GM18526 (cell line): ENCODE measurements around the gene ABCC1.

Experiments
- POLR2A ChIP-seq: IDR thresholded peaks from 3 replicates; pipeline ENCODE4 v1.6.1; 2011; ENCODE audit not compliant: insufficient read length; ENCODE audit errors: extremely low read depth

Gene ABCC1

GRCh38 chr16:16032271-16032979 is 83.0 kb downstream of the ABCC1 start:
- TF ChIP-seq POLR2A, result no peak

DNA sequence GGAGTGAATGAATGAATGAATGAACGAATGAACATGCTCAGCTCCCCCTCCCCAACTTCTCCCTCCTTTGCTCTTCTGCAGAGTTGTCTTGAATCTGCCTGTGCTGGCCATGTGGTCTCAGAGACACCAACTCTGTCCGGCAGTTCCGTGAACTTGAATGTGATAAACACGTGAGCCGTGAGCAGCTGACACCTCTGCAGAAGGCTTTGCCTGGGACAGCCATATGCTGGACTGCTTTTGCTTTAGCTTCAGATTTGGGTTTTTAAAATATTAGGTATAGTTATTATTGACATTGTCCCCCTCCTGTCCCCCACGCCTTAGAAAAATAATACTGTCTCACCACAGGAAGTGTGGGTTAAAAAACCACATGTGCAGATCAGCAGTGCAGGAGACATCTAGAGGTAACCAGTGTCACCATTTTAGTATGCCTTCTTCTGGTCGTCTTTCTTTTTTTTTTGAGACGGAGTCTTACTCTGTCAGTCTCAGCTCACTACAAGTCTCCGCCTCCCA is 83.8 kb downstream of the ABCC1 start:
- no peak for TF ChIP-seq POLR2A

GRCh38 chr16:16036359-16036792 is 87.0 kb downstream of the ABCC1 start:
- no peak for TF ChIP-seq POLR2A

DNA sequence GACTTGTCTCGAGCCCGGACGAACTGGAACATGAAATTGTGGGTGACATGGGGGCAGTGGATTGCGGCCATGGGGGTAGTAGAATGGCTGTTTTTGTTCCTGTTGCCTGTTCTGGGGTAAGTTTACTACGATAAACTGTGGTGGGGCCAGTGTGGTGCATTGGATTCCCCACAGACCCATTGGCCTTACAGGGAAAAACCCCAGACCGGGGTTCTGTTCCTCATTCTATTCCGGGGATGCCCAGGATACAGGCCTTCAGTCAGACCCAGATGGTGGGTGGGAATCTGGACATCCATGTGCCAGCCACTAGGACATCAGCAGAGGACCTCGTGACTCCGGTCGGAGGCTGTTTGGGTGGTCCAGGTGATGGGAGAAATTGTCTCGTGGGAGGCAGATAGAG is 88.1 kb downstream of the ABCC1 start:
- TF ChIP-seq POLR2A, result no peak

GRCh38 chr16:16037970-16038369 is 88.6 kb downstream of the ABCC1 start:
- no peak for TF ChIP-seq POLR2A

- TF ChIP-seq POLR2A, result no peak
Measured at GRCh38 chr16:16038950-16039349, 89.5 kb downstream of the ABCC1 start.

GRCh38 chr16:16041196-16041892 is 91.9 kb downstream of the ABCC1 start:
- TF ChIP-seq POLR2A, result no peak

- TF ChIP-seq POLR2A, result no peak
Measured at GRCh38 chr16:16042076-16042475, 92.7 kb downstream of the ABCC1 start.

- TF ChIP-seq POLR2A, result no peak
Measured at GRCh38 chr16:16045296-16045695, 95.9 kb downstream of the ABCC1 start.

- no peak for TF ChIP-seq POLR2A
Measured at GRCh38 chr16:16045879-16046278, 96.5 kb downstream of the ABCC1 start.

DNA sequence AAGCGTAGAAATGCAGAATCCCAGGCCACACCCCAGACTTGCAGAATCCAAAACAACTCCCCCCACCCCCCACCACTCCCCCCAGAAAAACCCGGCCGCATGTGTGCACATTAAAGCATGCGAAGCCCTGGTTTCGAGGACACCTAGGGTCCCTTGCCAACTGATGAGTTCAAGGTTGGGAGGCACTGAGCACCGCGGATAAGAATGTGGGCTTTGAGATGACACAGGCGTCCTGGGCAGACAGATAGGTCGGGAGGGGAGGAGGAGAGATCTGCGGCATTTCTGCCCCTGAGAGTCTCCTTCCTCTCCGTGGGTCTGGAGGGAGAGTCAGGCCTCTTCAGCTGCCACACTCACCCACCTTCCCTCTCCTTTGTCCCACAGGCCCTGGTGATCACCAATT is 98.3 kb downstream of the ABCC1 start:
- no peak for TF ChIP-seq POLR2A

DNA sequence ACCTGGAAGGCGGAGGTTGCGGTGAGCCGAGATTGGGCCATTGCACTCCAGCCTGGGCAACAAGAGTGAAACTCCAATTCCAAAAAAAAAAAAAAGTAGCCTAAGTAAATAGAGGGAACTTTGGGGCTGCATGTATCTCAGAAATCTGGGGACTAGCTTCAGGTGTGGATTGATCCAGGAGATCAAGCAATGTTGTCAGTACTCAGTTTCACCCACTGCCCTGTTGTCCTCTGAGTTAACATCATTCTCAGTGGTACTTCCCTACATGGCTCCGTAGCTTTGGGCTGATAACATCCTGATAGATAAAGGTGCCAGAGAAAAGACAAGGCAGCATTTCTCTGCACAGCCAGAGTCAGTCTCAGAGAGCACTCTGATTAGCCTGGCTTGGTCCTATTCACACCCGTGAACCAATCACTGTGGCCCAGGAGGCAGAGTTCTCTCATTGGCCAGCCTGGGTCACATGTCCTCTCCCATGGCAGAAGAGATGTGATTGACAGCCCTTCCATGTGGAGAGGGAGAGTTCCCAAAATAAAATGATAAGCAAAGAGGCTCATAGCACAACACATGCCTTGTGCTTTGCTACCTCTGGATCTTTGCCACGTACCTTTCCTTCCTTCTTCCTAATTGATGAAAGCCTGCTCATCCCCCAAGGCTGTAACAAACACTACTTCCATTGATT is 99.6 kb downstream of the ABCC1 start:
- no peak for TF ChIP-seq POLR2A

DNA sequence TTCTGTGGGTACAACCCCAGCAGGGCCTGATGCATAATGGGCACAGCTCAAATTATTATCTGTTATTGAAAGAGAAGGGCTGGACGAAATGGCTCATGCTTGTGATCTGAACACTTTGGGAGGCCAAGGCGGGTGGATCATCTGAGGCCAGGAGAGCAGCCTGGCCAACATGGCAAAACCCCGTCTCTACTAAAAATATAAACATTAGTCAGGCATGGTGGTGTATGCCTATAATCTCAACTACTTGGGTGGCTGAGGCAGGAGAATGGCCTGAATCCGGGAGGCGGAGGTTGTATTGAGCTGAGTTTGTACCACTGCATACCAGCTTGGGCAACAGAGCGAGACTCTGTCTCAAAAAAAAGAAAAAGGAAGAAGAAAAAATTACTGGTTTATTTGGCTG is 100.7 kb downstream of the ABCC1 start:
- no peak for TF ChIP-seq POLR2A

GRCh38 chr16:16051132-16051531 is 101.7 kb downstream of the ABCC1 start:
- TF ChIP-seq POLR2A, result no peak

- TF ChIP-seq POLR2A, result no peak
Measured at GRCh38 chr16:16052916-16053315, 103.5 kb downstream of the ABCC1 start.

DNA sequence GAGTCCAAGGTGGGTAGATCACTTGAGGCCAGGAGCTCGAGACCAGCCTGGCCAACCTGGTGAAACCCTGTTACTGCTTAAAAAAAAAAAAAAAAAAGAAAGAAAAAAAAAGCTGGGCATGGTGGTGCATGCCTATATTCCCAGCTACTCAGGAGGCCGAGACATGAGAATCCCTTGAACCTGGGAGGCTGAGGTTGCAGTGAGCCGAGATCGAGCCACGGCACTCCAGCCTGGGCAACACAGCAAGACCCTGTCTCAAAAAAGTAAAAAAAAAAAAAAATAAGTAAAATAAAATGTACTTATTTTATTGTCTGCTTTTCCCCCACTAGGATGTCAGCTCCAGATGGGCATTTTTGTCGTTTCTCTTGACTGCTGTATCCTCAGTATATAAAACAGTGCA is 107.7 kb downstream of the ABCC1 start:
- no peak for TF ChIP-seq POLR2A
